ENCODE results near the gene RAB3GAP2.

RAB3GAP2 gene

DNA sequence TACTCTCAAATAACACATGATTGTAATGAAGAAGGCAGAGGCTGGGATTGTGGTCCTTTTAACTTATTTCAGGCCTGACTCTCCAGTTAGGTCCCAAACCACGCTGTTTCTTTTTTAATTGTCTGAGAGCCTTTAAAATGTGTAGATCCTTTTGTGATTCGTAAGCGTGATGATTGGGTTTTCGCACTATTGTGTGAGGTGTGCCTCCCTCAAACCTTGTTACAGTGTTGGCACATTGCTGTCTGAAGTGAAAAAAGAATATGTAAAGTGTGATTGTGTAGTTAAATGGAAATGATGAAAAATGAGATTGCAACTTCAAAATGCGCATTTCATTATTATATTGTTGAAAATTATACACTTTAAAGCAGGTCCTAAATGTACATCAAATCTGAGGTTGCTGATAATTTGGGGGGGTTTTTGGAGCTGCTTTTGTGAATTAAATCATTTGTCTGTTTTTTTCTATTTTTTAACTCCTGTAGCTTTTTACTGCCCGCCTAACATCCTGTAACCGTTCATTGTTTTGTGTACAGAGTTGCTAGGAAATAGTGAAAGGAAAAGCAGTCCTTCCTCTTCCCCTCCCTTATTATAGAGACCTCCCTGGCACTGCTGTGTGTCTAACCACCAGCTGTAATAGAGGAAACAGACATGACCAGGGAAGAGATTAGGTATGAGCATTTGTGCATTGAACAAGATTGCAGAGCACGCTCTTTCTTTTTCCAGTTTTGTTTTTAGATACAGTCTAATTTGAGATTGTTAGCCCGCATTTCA lies 135.1 kb downstream of the RAB3GAP2 start:
- H3K27me3 ChIP-seq (ENCODE audit: control insufficient read depth, insufficient read depth, low read length), result no peaks in the 10 kb centered on the region
- no peaks in the 10 kb centered on the region for H3K79me2 ChIP-seq
- H3K4me3 ChIP-seq (ENCODE audit: low read depth, low read length), result no peak overlapping the region
- H3K4me1 ChIP-seq, result no peaks in the 10 kb centered on the region
- no peak overlapping the region for H2AFZ ChIP-seq
- TF ChIP-seq, protein P1, sequence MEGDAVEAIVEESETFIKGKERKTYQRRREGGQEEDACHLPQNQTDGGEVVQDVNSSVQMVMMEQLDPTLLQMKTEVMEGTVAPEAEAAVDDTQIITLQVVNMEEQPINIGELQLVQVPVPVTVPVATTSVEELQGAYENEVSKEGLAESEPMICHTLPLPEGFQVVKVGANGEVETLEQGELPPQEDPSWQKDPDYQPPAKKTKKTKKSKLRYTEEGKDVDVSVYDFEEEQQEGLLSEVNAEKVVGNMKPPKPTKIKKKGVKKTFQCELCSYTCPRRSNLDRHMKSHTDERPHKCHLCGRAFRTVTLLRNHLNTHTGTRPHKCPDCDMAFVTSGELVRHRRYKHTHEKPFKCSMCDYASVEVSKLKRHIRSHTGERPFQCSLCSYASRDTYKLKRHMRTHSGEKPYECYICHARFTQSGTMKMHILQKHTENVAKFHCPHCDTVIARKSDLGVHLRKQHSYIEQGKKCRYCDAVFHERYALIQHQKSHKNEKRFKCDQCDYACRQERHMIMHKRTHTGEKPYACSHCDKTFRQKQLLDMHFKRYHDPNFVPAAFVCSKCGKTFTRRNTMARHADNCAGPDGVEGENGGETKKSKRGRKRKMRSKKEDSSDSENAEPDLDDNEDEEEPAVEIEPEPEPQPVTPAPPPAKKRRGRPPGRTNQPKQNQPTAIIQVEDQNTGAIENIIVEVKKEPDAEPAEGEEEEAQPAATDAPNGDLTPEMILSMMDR (IDR thresholded peaks at IDR 0.05), result no peak
- no peak overlapping the region for H3K27ac ChIP-seq
- no peak overlapping the region for H3K9ac ChIP-seq
- H3K4me2 ChIP-seq (ENCODE audit: low read length), result no peak overlapping the region
- no peaks in the 10 kb centered on the region for H3K36me3 ChIP-seq (ENCODE audit: control insufficient read depth, insufficient read depth, low read length)
- H3K9me3 ChIP-seq (ENCODE audit: control insufficient read depth, low read length), result no peaks in the 10 kb centered on the region

DNA sequence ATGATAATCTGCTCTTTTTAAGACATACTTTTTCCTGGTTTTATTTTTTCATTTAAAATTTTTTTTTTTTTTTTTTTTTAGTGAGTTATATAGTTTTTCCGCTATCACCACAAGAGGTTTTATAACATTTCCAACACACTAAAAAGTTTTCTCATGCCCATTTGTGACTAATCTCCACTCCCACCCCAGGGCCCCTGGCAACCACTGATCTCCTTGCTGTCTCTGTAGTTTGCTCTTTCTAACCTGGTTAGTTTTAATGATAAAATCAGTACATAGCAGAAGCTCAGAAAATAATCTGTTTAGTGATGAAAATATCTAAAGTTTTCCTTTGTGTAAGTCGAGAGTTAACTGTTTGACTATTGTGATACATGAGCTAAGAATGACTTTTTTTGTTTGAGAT lies 136.5 kb downstream of the RAB3GAP2 start:
- Histone ChIP-seq H3K36me3 (ENCODE audit: control insufficient read depth, insufficient read depth, low read length) (no peaks in the 10 kb centered on the region), H3K9me3 (ENCODE audit: control insufficient read depth, low read length) (no peaks in the 10 kb centered on the region), H3K4me1 (no peaks in the 10 kb centered on the region), H3K4me2 (ENCODE audit: low read length) (no peak overlapping the region), H3K79me2 (no peaks in the 10 kb centered on the region), H3K27me3 (ENCODE audit: control insufficient read depth, insufficient read depth, low read length) (no peaks in the 10 kb centered on the region), H3K9ac (no peak overlapping the region), H2AFZ (no peak overlapping the region), H3K4me3 (ENCODE audit: low read depth, low read length) (no peak overlapping the region), H3K27ac (no peak overlapping the region)
- TF ChIP-seq, protein P1 (IDR thresholded peaks at IDR 0.05), result no peak

DNA sequence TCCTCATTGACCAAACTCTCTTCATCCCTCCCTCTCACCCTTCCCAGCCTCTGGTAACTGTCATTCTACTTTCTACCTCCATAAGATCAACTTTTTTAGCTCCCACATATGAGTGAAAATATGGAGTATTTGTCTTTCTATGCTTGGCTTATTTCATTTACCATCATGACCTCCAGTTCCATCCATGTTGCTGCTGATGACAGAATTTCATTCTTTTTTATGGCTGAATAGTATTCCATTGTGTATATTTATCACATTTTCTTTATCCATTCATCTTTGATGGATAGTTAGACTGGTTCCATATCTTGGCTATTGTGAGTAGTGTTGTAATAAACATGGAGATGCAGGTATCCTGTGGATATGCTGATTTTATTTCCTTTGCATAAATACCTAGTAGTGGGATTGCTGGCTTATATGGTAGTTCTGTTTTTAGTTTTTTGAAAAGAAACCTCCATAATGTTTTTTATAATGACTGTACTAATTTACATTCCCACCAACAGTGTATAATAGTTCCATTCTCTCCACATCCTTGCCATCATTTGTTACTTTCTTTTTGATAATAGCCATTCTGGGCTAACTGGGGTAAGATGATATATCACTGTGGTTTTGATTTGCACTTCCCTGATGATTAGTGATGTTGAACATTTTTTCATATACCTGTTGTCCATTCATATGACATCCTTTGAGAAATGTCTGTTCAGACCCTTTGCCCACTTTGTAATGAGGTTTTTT lies 142.6 kb downstream of the RAB3GAP2 start:
- H3K9ac ChIP-seq, result no peak overlapping the region
- TF ChIP-seq, protein P1 (IDR thresholded peaks at IDR 0.05), result no peak
- H3K79me2 ChIP-seq, result peaks cover 2% of the 10 kb centered on the region
- H3K36me3 ChIP-seq (ENCODE audit: control insufficient read depth, insufficient read depth, low read length), result no peaks in the 10 kb centered on the region
- no peaks in the 10 kb centered on the region for H3K9me3 ChIP-seq (ENCODE audit: control insufficient read depth, low read length)
- H3K4me3 ChIP-seq (ENCODE audit: low read depth, low read length), result no peak overlapping the region
- no peak overlapping the region for H3K27ac ChIP-seq
- H3K27me3 ChIP-seq (ENCODE audit: control insufficient read depth, insufficient read depth, low read length), result no peaks in the 10 kb centered on the region
- no peak overlapping the region for H2AFZ ChIP-seq
- H3K4me1 ChIP-seq, result no peaks in the 10 kb centered on the region
- H3K4me2 ChIP-seq (ENCODE audit: low read length), result no peak overlapping the region

DNA sequence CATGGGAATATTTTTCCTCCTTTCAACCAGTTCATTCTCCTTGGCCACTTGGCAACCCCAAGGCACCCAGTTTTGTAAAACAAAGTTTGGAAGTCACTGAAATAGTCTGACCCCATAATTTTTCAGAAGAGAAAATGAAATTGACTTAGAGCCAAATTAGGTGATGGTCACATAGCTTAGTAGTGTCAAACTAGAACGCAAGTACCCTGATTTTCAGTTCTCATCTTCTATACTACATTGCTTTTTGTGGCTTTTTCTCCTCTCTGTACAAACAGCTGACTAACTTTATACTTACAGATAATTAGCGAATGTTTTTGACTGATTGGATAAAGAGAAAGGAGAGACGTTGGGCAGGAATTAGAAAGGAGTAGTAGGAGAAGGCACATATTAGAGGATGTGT lies 145.2 kb downstream of the RAB3GAP2 start:
- TF ChIP-seq, protein P1 (IDR thresholded peaks at IDR 0.05), result no peak
- no peak overlapping the region for H3K4me2 ChIP-seq (ENCODE audit: low read length)
- H3K36me3 ChIP-seq (ENCODE audit: control insufficient read depth, insufficient read depth, low read length), result no peaks in the 10 kb centered on the region
- no peak overlapping the region for H3K27ac ChIP-seq
- H3K9me3 ChIP-seq (ENCODE audit: control insufficient read depth, low read length), result no peaks in the 10 kb centered on the region
- no peak overlapping the region for H3K9ac ChIP-seq
- H3K4me1 ChIP-seq, result no peaks in the 10 kb centered on the region
- H3K79me2 ChIP-seq, result peaks cover 2% of the 10 kb centered on the region
- H2AFZ ChIP-seq, result no peak overlapping the region
- no peaks in the 10 kb centered on the region for H3K27me3 ChIP-seq (ENCODE audit: control insufficient read depth, insufficient read depth, low read length)
- no peak overlapping the region for H3K4me3 ChIP-seq (ENCODE audit: low read depth, low read length)

Measured in parathyroid adenoma (tissue), 2 donors.